K562 (cell line): ENCODE measurements around the gene CGREF1. TPM values are rescaled to one million over a fixed set of nuclear protein-coding genes. Genes with fewer than 3 reads are reported as not detected.

Source experiments
- BDP1 ChIP-seq: IDR thresholded peaks from 3 replicates; pipeline ENCODE4 v1.6.1; 2011; ENCODE audit not compliant: insufficient read length, insufficient read depth
- CCNT2 ChIP-seq: IDR thresholded peaks from 2 replicates; pipeline ENCODE4 v1.6.1; 2011; ENCODE audit warnings: borderline replicate concordance, low read depth, mild to moderate bottlenecking, moderate library complexity, mixed read lengths, low read length; ENCODE audit not compliant: insufficient read length; ENCODE audit errors: extremely low read depth
- CHD2 ChIP-seq: IDR thresholded peaks from 2 replicates; pipeline ENCODE4 v1.6.1; 2011; ENCODE audit warnings: low read depth, low read length
- EP400 ChIP-seq: fragments of 450-650 bp; IDR thresholded peaks from 2 replicates; pipeline ENCODE4 v1.6.1; 2017; ENCODE audit warnings: antibody characterized with exemption, mild to moderate bottlenecking, moderate library complexity
- HCFC1 ChIP-seq: IDR thresholded peaks from 2 replicates; pipeline ENCODE4 v1.6.1; 2012; ENCODE audit warnings: low read depth, low read length, improper control_type of control experiment
- KDM1A ChIP-seq, 2 experiments: fragments of 450-650 bp; IDR thresholded peaks; 2 replicates each; pipeline ENCODE4 v1.6.1; 2016; ENCODE audit warnings: mild to moderate bottlenecking in 2 of 2
- KDM2B ChIP-seq: fragments of 250-450 bp; sonication (Bioruptor Pico); IDR thresholded peaks from 2 replicates; pipeline ENCODE4 v1.8.0; 2021; ENCODE audit warnings: mild to moderate bottlenecking, moderate library complexity
- L3MBTL2 ChIP-seq: fragments of 450-650 bp; IDR thresholded peaks from 2 replicates; pipeline ENCODE4 v1.6.1; 2016; ENCODE audit warnings: mild to moderate bottlenecking, moderate library complexity
- MCM7 ChIP-seq, 2 experiments: fragments of 450-650 bp; IDR thresholded peaks; 2 replicates each; pipeline ENCODE4 v1.6.1; 2016 to 2018
- NEUROD1 ChIP-seq: fragments of 150-350 bp; IDR thresholded peaks from 2 replicates; pipeline ENCODE4 v1.6.1; 2014; ENCODE audit warnings: borderline replicate concordance, low read length, low read depth; ENCODE audit not compliant: partially characterized antibody
- NKRF ChIP-seq: fragments of 450-650 bp; IDR thresholded peaks from 2 replicates; pipeline ENCODE4 v1.6.1; 2016; ENCODE audit warnings: borderline replicate concordance
- PCBP1 ChIP-seq: fragments of 200-400 bp; formaldehyde crosslinking; IDR thresholded peaks from 2 replicates; pipeline ENCODE4 v1.6.1; 2018; ENCODE audit warnings: mild to moderate bottlenecking, low read depth, low read length; ENCODE audit not compliant: poor library complexity, severe bottlenecking
- PHB2 ChIP-seq: fragments of 450-650 bp; IDR thresholded peaks from 2 replicates; pipeline ENCODE4 v1.6.1; 2017; ENCODE audit warnings: low read depth
- PHF20 ChIP-seq: fragments of 450-650 bp; IDR thresholded peaks from 2 replicates; pipeline ENCODE4 v1.6.1; 2018; ENCODE audit not compliant: partially characterized antibody
- RCOR1 ChIP-seq, 2 experiments: IDR thresholded peaks; 2 replicates each; pipeline ENCODE4 v1.6.1; 2012; ENCODE audit warnings: low read depth in 2 of 2, low read length in 2 of 2, borderline replicate concordance in 1 of 2, improper control_type of control experiment in 1 of 2
- RNF219 ChIP-seq: fragments of 250-450 bp; sonication (Bioruptor Pico); IDR thresholded peaks from 2 replicates; pipeline ENCODE4 v1.5.0; 2022; ENCODE audit warnings: mild to moderate bottlenecking
- SAFB ChIP-seq: fragments of 200-400 bp; formaldehyde crosslinking; IDR thresholded peaks from 2 replicates; pipeline ENCODE4 v1.6.1; 2017; ENCODE audit warnings: low read depth, low read length, borderline replicate concordance
- SMARCA5 ChIP-seq: fragments of 450-650 bp; IDR thresholded peaks from 2 replicates; pipeline ENCODE4 v1.6.1; 2016
- SP1 ChIP-seq: sonication (generic); formaldehyde crosslinking; IDR thresholded peaks from 2 replicates; pipeline ENCODE4 v1.8.1; 2022; ENCODE audit warnings: mild to moderate bottlenecking, missing genetic modification reagents
- SREBF1 ChIP-seq: fragments of 150-350 bp; IDR thresholded peaks from 2 replicates; pipeline ENCODE4 v1.6.1; 2014; ENCODE audit warnings: antibody characterized with exemption, low read depth, low read length, borderline replicate concordance
- SRF ChIP-seq, 2 experiments: fragments of 250-450, 450-650 bp in 1 of 2; sonication (Bioruptor Pico) in 1 of 2; sonication (generic) in 1 of 2; formaldehyde crosslinking; IDR thresholded peaks; 2 replicates each; pipeline versions ENCODE4 v1.5.0 to v1.5.1; 2020 to 2022; ENCODE audit warnings: mild to moderate bottlenecking in 1 of 2, missing genetic modification reagents in 1 of 2
- TAF1 ChIP-seq: IDR thresholded peaks from 2 replicates; pipeline ENCODE4 v1.6.1; 2011; ENCODE audit warnings: mild to moderate bottlenecking, low read length, moderate library complexity; ENCODE audit not compliant: insufficient read depth, control insufficient read depth, severe bottlenecking; ENCODE audit errors: extremely low read depth
- ZNF449 ChIP-seq: fragments of 250-450 bp; sonication (Bioruptor Pico); IDR thresholded peaks from 2 replicates; pipeline ENCODE4 v1.8.0; 2022; ENCODE audit warnings: moderate library complexity, mild to moderate bottlenecking, inconsistent platforms
- ZNF584 ChIP-seq: fragments of 200-800 bp; sonication (Bioruptor generic); IDR thresholded peaks from 2 replicates; pipeline ENCODE4 v1.6.1; 2016; ENCODE audit warnings: low read depth, mild to moderate bottlenecking, missing genetic modification characterization, missing compliant biosample characterization
- polyA plus RNA-seq, 8 experiments: library from polyadenylated mRNA; depleted of rRNA in 4 of 8; stranded (reverse) in 5 of 8; unstranded in 3 of 8; fragments of >200 nt; fragmentation: Nextera tagmentation in 2 of 8; fragmentation: Illumina TruSeq in 1 of 8; extraction: Ambion mirVana in 2 of 8; extraction: Trizol in 1 of 8; gene quantifications; 2 replicates each; pipeline versions ENCODE4 v1.2.1 to v1.2.3, GENCODE V29; 2011 to 2014; ENCODE audit warnings: inconsistent platforms in 1 of 8, missing spikeins in 1 of 8
- total RNA-seq, 7 experiments: library from RNA; depleted of rRNA in 6 of 7; stranded (reverse); fragments of >200 nt in 6 of 7; fragmentation: Illumina TruSeq in 2 of 7; extraction: Trizol in 2 of 7; gene quantifications; 2 replicates each; pipeline versions ENCODE4 v1.2.1 to v1.2.3, GENCODE V29; 2011 to 2021; ENCODE audit warnings: low replicate concordance in 1 of 7

Gene CGREF1
- total and polyA plus RNA-seq, 9 of the 15 experiments (the other 6 are each of a cell fraction or from before 2014, with no cell fraction given): 0.07 to 0.50 (median 0.37) TPM

GRCh38 chr2:27086090-27086723 is 32.7 kb downstream of the CGREF1 start (continued):
- TF ChIP-seq CCNT2 (peak; percentile 94), KDM1A (IDR thresholded peaks at IDR 0.05) (no peak), ZNF449 (CRISPR knock-in tag) (no peak), NKRF (no peak), EP400 (peak; percentile 61), SMARCA5 (no peak), BDP1 (no peak), NEUROD1 (peak; percentile 64), SAFB (peak; percentile 92), MCM7 (IDR thresholded peaks at IDR 0.05) (no peak), KDM2B (CRISPR knock-in tag) (0 out of 2 replicates have a peak, but pooled peaks have one; percentile 6), TAF1 (peak; percentile 60), PHF20 (peak; percentile 14), PCBP1 (peak; percentile 23), HCFC1 (peak; percentile 65), ZNF584 (no peak), CHD2 (peak; percentile 24; the same call in 1 of the 2 replicates), SP1 (CRISPR knock-in tag) (peak; percentile 70; the same call in 1 of the 2 replicates), RCOR1 (IDR thresholded peaks at IDR 0.05; ENCODE audit: borderline replicate concordance in 1 of 2, low read depth in 2 of 2, low read length in 2 of 2) (peak in 1 of 2 experiments; percentile 69; a peak in 2 of 4 replicates), RNF219 (CRISPR knock-in tag) (no peak), PHB2 (no peak), SRF (CRISPR knock-in tag; IDR thresholded peaks at IDR 0.05) (no peak), L3MBTL2 (peak; percentile 93), SREBF1 (0 out of 2 replicates have a peak, but pooled peaks have one; percentile 39)
